WTC11 (cell line): ENCODE data around the gene OGFOD2. TPM values are rescaled to one million over a fixed set of nuclear protein-coding genes. Genes with fewer than 3 reads are reported as not detected.

ENCODE experiments used
- AFF4 ChIP-seq: sonication (generic); formaldehyde crosslinking; IDR thresholded peaks from 2 replicates; pipeline ENCODE4 v1.8.1; 2023; ENCODE audit warnings: mild to moderate bottlenecking, missing genetic modification reagents, borderline replicate concordance
- ATF6 ChIP-seq: sonication (generic); formaldehyde crosslinking; IDR thresholded peaks from 2 replicates; pipeline ENCODE4 v1.8.1; 2023; ENCODE audit warnings: mild to moderate bottlenecking, missing genetic modification reagents
- E2F5 ChIP-seq: sonication (generic); formaldehyde crosslinking; IDR thresholded peaks from 2 replicates; pipeline ENCODE4 v1.8.1; 2022; ENCODE audit warnings: mild to moderate bottlenecking, moderate library complexity, missing genetic modification reagents
- GTF2I ChIP-seq: fragments of 250-450 bp; sonication (Bioruptor Pico); conservative IDR thresholded peaks from 2 replicates; pipeline ENCODE4 v1.4.0; 2021; ENCODE audit warnings: mild to moderate bottlenecking
- NR1H2 ChIP-seq: sonication (generic); formaldehyde crosslinking; IDR thresholded peaks from 2 replicates; pipeline ENCODE4 v1.9.0; 2021; ENCODE audit warnings: mild to moderate bottlenecking, moderate library complexity, missing genetic modification reagents
- ZNF532 ChIP-seq: fragments of 250-450 bp; sonication (Bioruptor Pico); IDR thresholded peaks from 2 replicates; pipeline ENCODE4 v1.9.0; 2021; ENCODE audit warnings: mild to moderate bottlenecking, borderline replicate concordance
- ZNF671 ChIP-seq: fragments of 250-450 bp; sonication (Bioruptor Pico); IDR thresholded peaks from 2 replicates; pipeline ENCODE4 v1.8.0; 2021; ENCODE audit warnings: mild to moderate bottlenecking
- total RNA-seq: library from RNA; stranded (reverse); gene quantifications from 3 replicates; pipeline ENCODE4 v1.2.3, GENCODE V29; 2021
- TF ChIP-seq, protein P1 (sequence below): sonication (generic); formaldehyde crosslinking; IDR thresholded peaks from 2 replicates; pipeline ENCODE4 v1.8.0; 2023; ENCODE audit warnings: missing genetic modification reagents, mild to moderate bottlenecking, borderline replicate concordance
- TF ChIP-seq, protein P2 (sequence below): sonication (generic); formaldehyde crosslinking; IDR thresholded peaks from 2 replicates; pipeline ENCODE4 v1.8.1; 2022; ENCODE audit warnings: low read depth, missing genetic modification reagents, borderline replicate concordance

OGFOD2 gene
- total RNA-seq, 1 experiment from 2014 or later, result 28.1 TPM

DNA sequence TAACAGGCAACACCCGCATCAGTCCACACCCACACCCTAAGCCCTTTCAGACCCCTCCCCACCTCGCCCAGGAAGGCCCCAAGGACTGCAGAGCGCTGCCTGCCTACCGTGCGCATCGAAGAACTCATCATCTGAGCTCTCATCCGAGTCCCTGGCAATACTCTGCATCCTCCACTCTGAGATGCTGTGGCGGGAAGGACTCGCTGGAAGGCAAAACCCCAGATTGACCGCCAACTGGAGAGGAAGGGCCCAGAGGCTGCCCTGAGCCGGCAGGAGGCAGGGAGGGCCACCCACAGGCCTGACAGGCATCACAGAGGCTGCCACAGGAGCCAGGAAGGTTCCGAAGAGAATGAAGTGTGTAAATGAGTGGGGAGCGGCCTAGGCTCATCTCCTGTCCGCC is 29.2 kb downstream of the OGFOD2 start (continued):
- TF ChIP-seq ZNF532 (CRISPR knock-in tag) (no peak), GTF2I (no peak), ZNF671 (CRISPR knock-in tag) (no peak), NR1H2 (no peak), AFF4 (CRISPR knock-in tag) (no peak), E2F5 (CRISPR knock-in tag) (no peak), ATF6 (CRISPR knock-in tag) (no peak)
- TF ChIP-seq, protein P1, sequence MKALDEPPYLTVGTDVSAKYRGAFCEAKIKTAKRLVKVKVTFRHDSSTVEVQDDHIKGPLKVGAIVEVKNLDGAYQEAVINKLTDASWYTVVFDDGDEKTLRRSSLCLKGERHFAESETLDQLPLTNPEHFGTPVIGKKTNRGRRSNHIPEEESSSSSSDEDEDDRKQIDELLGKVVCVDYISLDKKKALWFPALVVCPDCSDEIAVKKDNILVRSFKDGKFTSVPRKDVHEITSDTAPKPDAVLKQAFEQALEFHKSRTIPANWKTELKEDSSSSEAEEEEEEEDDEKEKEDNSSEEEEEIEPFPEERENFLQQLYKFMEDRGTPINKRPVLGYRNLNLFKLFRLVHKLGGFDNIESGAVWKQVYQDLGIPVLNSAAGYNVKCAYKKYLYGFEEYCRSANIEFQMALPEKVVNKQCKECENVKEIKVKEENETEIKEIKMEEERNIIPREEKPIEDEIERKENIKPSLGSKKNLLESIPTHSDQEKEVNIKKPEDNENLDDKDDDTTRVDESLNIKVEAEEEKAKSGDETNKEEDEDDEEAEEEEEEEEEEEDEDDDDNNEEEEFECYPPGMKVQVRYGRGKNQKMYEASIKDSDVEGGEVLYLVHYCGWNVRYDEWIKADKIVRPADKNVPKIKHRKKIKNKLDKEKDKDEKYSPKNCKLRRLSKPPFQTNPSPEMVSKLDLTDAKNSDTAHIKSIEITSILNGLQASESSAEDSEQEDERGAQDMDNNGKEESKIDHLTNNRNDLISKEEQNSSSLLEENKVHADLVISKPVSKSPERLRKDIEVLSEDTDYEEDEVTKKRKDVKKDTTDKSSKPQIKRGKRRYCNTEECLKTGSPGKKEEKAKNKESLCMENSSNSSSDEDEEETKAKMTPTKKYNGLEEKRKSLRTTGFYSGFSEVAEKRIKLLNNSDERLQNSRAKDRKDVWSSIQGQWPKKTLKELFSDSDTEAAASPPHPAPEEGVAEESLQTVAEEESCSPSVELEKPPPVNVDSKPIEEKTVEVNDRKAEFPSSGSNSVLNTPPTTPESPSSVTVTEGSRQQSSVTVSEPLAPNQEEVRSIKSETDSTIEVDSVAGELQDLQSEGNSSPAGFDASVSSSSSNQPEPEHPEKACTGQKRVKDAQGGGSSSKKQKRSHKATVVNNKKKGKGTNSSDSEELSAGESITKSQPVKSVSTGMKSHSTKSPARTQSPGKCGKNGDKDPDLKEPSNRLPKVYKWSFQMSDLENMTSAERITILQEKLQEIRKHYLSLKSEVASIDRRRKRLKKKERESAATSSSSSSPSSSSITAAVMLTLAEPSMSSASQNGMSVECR, result no peak
- TF ChIP-seq, protein P2, sequence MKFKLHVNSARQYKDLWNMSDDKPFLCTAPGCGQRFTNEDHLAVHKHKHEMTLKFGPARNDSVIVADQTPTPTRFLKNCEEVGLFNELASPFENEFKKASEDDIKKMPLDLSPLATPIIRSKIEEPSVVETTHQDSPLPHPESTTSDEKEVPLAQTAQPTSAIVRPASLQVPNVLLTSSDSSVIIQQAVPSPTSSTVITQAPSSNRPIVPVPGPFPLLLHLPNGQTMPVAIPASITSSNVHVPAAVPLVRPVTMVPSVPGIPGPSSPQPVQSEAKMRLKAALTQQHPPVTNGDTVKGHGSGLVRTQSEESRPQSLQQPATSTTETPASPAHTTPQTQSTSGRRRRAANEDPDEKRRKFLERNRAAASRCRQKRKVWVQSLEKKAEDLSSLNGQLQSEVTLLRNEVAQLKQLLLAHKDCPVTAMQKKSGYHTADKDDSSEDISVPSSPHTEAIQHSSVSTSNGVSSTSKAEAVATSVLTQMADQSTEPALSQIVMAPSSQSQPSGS (CRISPR knock-in tag), result no peak
